Subcutaneous adipose tissue (tissue), 4 donors: ENCODE results near the gene TEX19. TPM values are rescaled to one million over a fixed set of nuclear protein-coding genes. Genes with fewer than 3 reads are reported as not detected.

Experiments
- total RNA-seq, 4 donors: library from RNA; depleted of rRNA; stranded (reverse); fragments of >200 nt; gene quantifications; one replicate each; pipeline ENCODE4 v1.1.0, GENCODE V29; 2016
- TF ChIP-seq, protein P1 (sequence below): fragments of 450-650 bp; IDR thresholded peaks from one replicate; pipeline ENCODE4 v1.5.1; 2016; ENCODE audit warnings: low read depth, mild to moderate bottlenecking, control low read depth, antibody characterized with exemption, moderate library complexity

TEX19 gene
- total RNA-seq, 4 donors from 2014 or later = not detected

GRCh38 chr17:82408288-82408937 lies 49.4 kb downstream of the TEX19 start:
- TF ChIP-seq, protein P1, sequence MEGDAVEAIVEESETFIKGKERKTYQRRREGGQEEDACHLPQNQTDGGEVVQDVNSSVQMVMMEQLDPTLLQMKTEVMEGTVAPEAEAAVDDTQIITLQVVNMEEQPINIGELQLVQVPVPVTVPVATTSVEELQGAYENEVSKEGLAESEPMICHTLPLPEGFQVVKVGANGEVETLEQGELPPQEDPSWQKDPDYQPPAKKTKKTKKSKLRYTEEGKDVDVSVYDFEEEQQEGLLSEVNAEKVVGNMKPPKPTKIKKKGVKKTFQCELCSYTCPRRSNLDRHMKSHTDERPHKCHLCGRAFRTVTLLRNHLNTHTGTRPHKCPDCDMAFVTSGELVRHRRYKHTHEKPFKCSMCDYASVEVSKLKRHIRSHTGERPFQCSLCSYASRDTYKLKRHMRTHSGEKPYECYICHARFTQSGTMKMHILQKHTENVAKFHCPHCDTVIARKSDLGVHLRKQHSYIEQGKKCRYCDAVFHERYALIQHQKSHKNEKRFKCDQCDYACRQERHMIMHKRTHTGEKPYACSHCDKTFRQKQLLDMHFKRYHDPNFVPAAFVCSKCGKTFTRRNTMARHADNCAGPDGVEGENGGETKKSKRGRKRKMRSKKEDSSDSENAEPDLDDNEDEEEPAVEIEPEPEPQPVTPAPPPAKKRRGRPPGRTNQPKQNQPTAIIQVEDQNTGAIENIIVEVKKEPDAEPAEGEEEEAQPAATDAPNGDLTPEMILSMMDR = no peak

- TF ChIP-seq, protein P1 = no peak
These were observed 49.9 kb downstream of the TEX19 start for GRCh38 chr17:82408938-82409318.

DNA sequence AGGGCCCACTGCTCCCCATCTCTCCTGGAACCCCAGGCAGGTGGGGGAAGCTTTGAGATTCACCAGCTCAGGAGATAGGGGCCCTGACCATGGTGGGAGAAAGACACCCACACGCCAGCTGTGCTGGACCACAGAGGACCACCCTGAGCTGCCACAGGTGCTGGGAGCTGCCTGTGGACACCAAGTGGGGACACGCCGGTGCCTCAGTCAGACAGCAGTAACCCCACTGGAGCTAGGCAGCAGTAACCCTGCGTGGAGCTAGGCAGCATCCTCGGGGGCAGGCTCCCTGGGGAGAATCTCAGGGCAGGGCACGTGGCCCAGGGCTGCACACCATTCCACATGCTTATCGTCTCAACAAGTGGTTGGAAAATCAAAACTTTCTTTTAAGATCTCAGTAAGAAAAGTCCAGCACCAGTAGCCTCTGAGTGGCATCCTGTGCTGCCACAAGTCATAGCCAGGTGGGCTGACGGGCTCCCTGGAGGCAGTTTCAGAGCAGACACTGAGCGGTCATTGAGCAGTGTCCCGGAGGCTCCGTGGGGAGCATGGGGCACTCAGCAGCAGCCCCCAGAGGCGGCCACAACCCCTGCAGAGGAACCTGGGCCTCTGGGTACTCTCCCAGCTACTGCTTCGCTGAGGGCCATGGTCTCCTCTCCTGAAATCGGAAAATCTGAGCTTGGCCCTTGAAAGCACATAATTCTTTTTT lies 51.1 kb downstream of the TEX19 start:
- TF ChIP-seq, protein P1 = no peak

GRCh38 chr17:82411396-82412053 lies 52.5 kb downstream of the TEX19 start:
- TF ChIP-seq, protein P1 = no peak

DNA sequence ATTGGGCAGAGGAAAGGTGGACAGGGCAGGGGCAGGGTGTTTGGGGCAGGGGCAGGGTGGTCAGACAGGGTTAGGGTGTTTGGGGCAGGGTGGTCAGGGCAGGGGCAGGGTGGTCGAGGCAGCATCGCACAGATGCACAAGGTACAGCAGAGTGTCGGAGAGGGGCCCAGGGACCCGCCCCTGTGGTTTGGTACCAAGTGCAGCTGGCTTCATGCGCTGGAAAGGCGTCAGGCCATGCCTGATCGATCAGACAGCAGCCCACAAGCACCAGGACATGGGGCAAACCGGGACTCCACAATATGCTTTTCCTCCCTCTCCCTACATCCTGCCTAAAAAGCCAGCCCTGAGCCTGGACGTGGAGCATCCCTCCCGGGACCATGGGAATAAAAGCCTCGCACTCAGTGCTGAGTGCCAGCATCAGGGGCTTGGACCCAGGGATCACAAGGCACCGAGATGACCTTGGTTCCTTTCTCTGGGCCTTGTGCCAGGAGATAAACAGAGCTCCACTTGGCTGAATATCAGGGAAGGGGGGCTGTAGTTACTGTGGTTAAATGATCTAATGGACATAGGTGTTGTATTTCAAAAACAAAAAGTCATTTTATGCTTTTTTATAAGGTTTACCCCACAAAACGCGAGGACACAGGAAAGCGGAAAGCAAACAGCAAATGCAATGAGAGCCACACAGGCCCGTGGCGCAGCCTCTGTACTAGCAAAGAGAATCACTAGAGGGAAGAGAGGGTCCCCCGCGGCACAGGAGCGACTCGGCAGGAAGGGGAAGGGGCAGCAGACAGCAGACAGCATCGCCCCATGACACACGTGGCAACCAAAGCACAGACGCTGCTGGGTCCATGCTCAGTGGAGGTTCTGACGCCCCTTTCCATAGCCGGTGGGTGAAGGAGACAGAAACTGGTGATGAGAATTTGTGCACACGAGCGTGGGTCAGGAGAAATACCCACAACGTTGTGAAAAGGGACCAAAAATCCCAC lies 53.8 kb downstream of the TEX19 start:
- TF ChIP-seq, protein P1 = no peak

Other genes starting within 250 kb of the TEX19 start
- gene CCDC57, start 146.4 kb upstream of the TEX19 start, total RNA-seq = 10 to 100 TPM in 3 of 4 donors, 1 to 10 TPM in 1; 8.8 to 31.5 (median 17.1) TPM
- gene SLC16A3, start 130.2 kb upstream of the TEX19 start, total RNA-seq = 10 to 100 TPM in 3 of 4 donors, 1 to 10 TPM in 1; 2.8 to 64.8 (median 19.2) TPM
- gene CSNK1D, start 85.5 kb upstream of the TEX19 start, total RNA-seq = 100 to 1,000 TPM in 1 of 4 donors, 10 to 100 TPM in 3; 55.1 to 139 (median 64.5) TPM
- 1 to 10 TPM in 2 of 4 donors, under 1 TPM in 1, not detected in 1; 0.44 to 2.2 (median 1.8) TPM for gene CD7, start 41.6 kb upstream of the TEX19 start, total RNA-seq
- 10 to 100 TPM in 3 of 4 donors, 1 to 10 TPM in 1; 9.5 to 17.5 (median 14.7) TPM for gene SECTM1, start 25.5 kb upstream of the TEX19 start, total RNA-seq
- gene UTS2R, start 12.5 kb downstream of the TEX19 start, total RNA-seq = not detected
- gene HEXD, start 59.1 kb downstream of the TEX19 start, total RNA-seq = 100 to 1,000 TPM in 2 of 4 donors, 10 to 100 TPM in 2; 47.0 to 160 (median 105) TPM
- gene OGFOD3, start 59.3 kb downstream of the TEX19 start, total RNA-seq = 10 to 100 TPM in 3 of 4 donors, 1 to 10 TPM in 1; 7.7 to 39.9 (median 24.3) TPM
- gene CYBC1, start 91.5 kb downstream of the TEX19 start, total RNA-seq = 10 to 100 TPM; 28.7 to 84.6 (median 64.6) TPM
- gene NARF, start 99.5 kb downstream of the TEX19 start, total RNA-seq = 10 to 100 TPM; 32.6 to 56.7 (median 42.8) TPM
- gene FOXK2, start 160.5 kb downstream of the TEX19 start, total RNA-seq = 10 to 100 TPM; 22.0 to 42.2 (median 35.0) TPM